HepG2 (cell line): ENCODE results near the gene LRRC39. TPM values are rescaled to one million over a fixed set of nuclear protein-coding genes. Genes with fewer than 3 reads are reported as not detected.

Experiments used
- ARNT ChIP-seq: fragments of 450-650 bp; IDR thresholded peaks from 2 replicates; pipeline ENCODE4 v1.6.1; 2017
- ATAD3A ChIP-seq: sonication (generic); formaldehyde crosslinking; IDR thresholded peaks from 2 replicates; pipeline ENCODE4 v1.4.0; 2020; ENCODE audit warnings: missing genetic modification reagents
- ATF2 ChIP-seq: sonication (generic); formaldehyde crosslinking; IDR thresholded peaks from 2 replicates; pipeline ENCODE4 v1.4.0; 2020; ENCODE audit warnings: missing genetic modification reagents
- ATF7 ChIP-seq, 2 experiments: fragments of 450-650 bp in 1 of 2; sonication (generic) in 1 of 2; formaldehyde crosslinking in 1 of 2; IDR thresholded peaks; 2 replicates each; pipeline versions ENCODE4 v1.4.0 to v1.6.1; 2016 to 2020; ENCODE audit warnings: antibody characterized with exemption in 1 of 2, mild to moderate bottlenecking in 1 of 2, missing genetic modification reagents in 1 of 2
- CAMTA2 ChIP-seq: sonication (generic); formaldehyde crosslinking; IDR thresholded peaks from 2 replicates; pipeline ENCODE4 v1.4.0; 2020; ENCODE audit warnings: mild to moderate bottlenecking, missing genetic modification reagents, borderline replicate concordance
- HOXA7 ChIP-seq: sonication (generic); formaldehyde crosslinking; IDR thresholded peaks from 2 replicates; pipeline ENCODE4 v1.8.1; 2022; ENCODE audit warnings: mild to moderate bottlenecking, missing genetic modification reagents, moderate library complexity
- JUNB ChIP-seq: sonication (generic); formaldehyde crosslinking; IDR thresholded peaks from 2 replicates; pipeline ENCODE4 v1.8.0; 2022; ENCODE audit warnings: missing genetic modification reagents, mild to moderate bottlenecking, borderline replicate concordance
- MTA3 ChIP-seq: sonication (generic); formaldehyde crosslinking; IDR thresholded peaks from 2 replicates; pipeline ENCODE4 v1.4.0; 2020; ENCODE audit warnings: missing genetic modification reagents
- NR1H2 ChIP-seq: sonication (generic); formaldehyde crosslinking; IDR thresholded peaks from 2 replicates; pipeline ENCODE4 v1.8.1; 2022; ENCODE audit warnings: low read depth, missing genetic modification reagents, borderline replicate concordance
- NRL ChIP-seq: sonication (generic); formaldehyde crosslinking; IDR thresholded peaks from 2 replicates; pipeline ENCODE4 v1.5.0; 2020; ENCODE audit warnings: missing genetic modification reagents, mild to moderate bottlenecking, moderate library complexity, borderline replicate concordance
- ONECUT2 ChIP-seq: sonication (generic); formaldehyde crosslinking; IDR thresholded peaks from 2 replicates; pipeline ENCODE4 v1.4.0; 2020; ENCODE audit warnings: missing genetic modification reagents
- PRDM10 ChIP-seq: sonication (generic); formaldehyde crosslinking; IDR thresholded peaks from 2 replicates; pipeline ENCODE4 v1.4.0; 2020; ENCODE audit warnings: low read depth, missing genetic modification reagents
- SALL1 ChIP-seq: sonication (generic); formaldehyde crosslinking; IDR thresholded peaks from 2 replicates; pipeline ENCODE4 v1.8.0; 2022; ENCODE audit warnings: mild to moderate bottlenecking, missing genetic modification reagents
- SIX1 ChIP-seq: sonication (generic); formaldehyde crosslinking; IDR thresholded peaks from 2 replicates; pipeline ENCODE4 v1.4.0; 2020; ENCODE audit warnings: missing genetic modification reagents, borderline replicate concordance
- SRSF4 ChIP-seq: fragments of 200-400 bp; formaldehyde crosslinking; IDR thresholded peaks from one replicate; pipeline ENCODE4 v1.6.1; 2018; ENCODE audit warnings: mild to moderate bottlenecking, low read depth, low read length, moderate library complexity; ENCODE audit not compliant: poor library complexity, severe bottlenecking
- ZFYVE20 ChIP-seq: sonication (generic); formaldehyde crosslinking; IDR thresholded peaks from 2 replicates; pipeline ENCODE4 v1.8.0; 2023; ENCODE audit warnings: low read depth, mild to moderate bottlenecking, moderate library complexity, missing genetic modification reagents, borderline replicate concordance
- ZKSCAN8 ChIP-seq: IDR thresholded peaks from 2 replicates; pipeline ENCODE4 v1.6.1; 2016; ENCODE audit warnings: borderline replicate concordance, missing genetic modification reagents, missing compliant biosample characterization
- ZNF230 ChIP-seq: sonication (generic); formaldehyde crosslinking; IDR thresholded peaks from 2 replicates; pipeline ENCODE4 v1.4.0; 2020; ENCODE audit warnings: mild to moderate bottlenecking, missing genetic modification reagents
- ZNF33B ChIP-seq: sonication (generic); formaldehyde crosslinking; IDR thresholded peaks from 2 replicates; pipeline ENCODE4 v1.5.1; 2020; ENCODE audit warnings: mild to moderate bottlenecking, missing genetic modification reagents
- ZNF468 ChIP-seq: sonication (generic); formaldehyde crosslinking; IDR thresholded peaks from 2 replicates; pipeline ENCODE4 v1.8.0; 2022; ENCODE audit warnings: mild to moderate bottlenecking, moderate library complexity, missing genetic modification reagents
- ZNF770 ChIP-seq: sonication (generic); formaldehyde crosslinking; IDR thresholded peaks from 2 replicates; pipeline ENCODE4 v1.5.0; 2020; ENCODE audit warnings: mild to moderate bottlenecking, missing genetic modification reagents
- ZNF883 ChIP-seq: sonication (generic); formaldehyde crosslinking; IDR thresholded peaks from 2 replicates; pipeline ENCODE4 v1.5.1; 2020; ENCODE audit warnings: mild to moderate bottlenecking, missing genetic modification reagents; ENCODE audit errors: not compliant biosample characterization
- polyA plus RNA-seq, 8 experiments: library from polyadenylated mRNA; depleted of rRNA in 3 of 8; stranded (reverse) in 7 of 8; unstranded in 1 of 8; fragments of >200 nt; fragmentation: Illumina TruSeq in 4 of 8; extraction: Trizol in 4 of 8; gene quantifications; 2 replicates each; pipeline versions ENCODE4 v1.2.1 to v1.2.3, GENCODE V29; 2011 to 2016; ENCODE audit warnings: low read depth in 4 of 8, missing spikeins in 1 of 8, mixed read lengths in 1 of 8; ENCODE audit not compliant: insufficient read depth in 1 of 8
- total RNA-seq, 5 experiments: library from RNA; depleted of rRNA; stranded (reverse); fragments of >200 nt; fragmentation: Illumina TruSeq; extraction: Trizol; gene quantifications; 2 replicates each; pipeline ENCODE4 v1.2.3, GENCODE V29; 2016; ENCODE audit warnings: low read depth in 1 of 5

LRRC39 gene
- total and polyA plus RNA-seq, 2 of the 13 experiments (the other 11 are each of a cell fraction or from before 2014, with no cell fraction given): 0.07 to 0.32 TPM

- no peak for TF ChIP-seq ONECUT2
- no peak for TF ChIP-seq ATAD3A
- no peak for TF ChIP-seq HOXA7 (CRISPR knock-in tag)
- no peak for TF ChIP-seq ATF7 (IDR thresholded peaks at IDR 0.05)
- peak; percentile 54; the same call in 1 of the 2 replicates for TF ChIP-seq ATF7 (CRISPR knock-in tag; IDR thresholded peaks at IDR 0.05)
- TF ChIP-seq ZFYVE20 (CRISPR knock-in tag): no peak
- TF ChIP-seq MTA3 (CRISPR knock-in tag): no peak
- TF ChIP-seq ZNF770 (CRISPR knock-in tag): peak; percentile 47; the same call in 1 of the 2 replicates
- TF ChIP-seq ATF2 (CRISPR knock-in tag): peak; percentile 69; the same call in 1 of the 2 replicates
- TF ChIP-seq SALL1: peak; percentile 64; the same call in 1 of the 2 replicates
- TF ChIP-seq ARNT: no peak
- TF ChIP-seq NR1H2 (CRISPR knock-in tag): no peak
- no peak for TF ChIP-seq SRSF4
- TF ChIP-seq ZKSCAN8 (CRISPR knock-in tag): no peak
- TF ChIP-seq ZNF883 (CRISPR knock-in tag): peak; percentile 25
- no peak; the same call in 1 of the 2 replicates for TF ChIP-seq ZNF230 (CRISPR knock-in tag)
- 0 out of 2 replicates have a peak, but pooled peaks have one; percentile 13 for TF ChIP-seq SIX1 (CRISPR knock-in tag)
- TF ChIP-seq CAMTA2: no peak
- peak; percentile 76; the same call in 1 of the 2 replicates for TF ChIP-seq NRL
- no peak for TF ChIP-seq JUNB (CRISPR knock-in tag)
- TF ChIP-seq ZNF33B (CRISPR knock-in tag): 0 out of 2 replicates have a peak, but pooled peaks have one; percentile 19
- TF ChIP-seq PRDM10: no peak; the same call in 1 of the 2 replicates
- no peak for TF ChIP-seq ZNF468 (CRISPR knock-in tag)
Measured at GRCh38 chr1:100132566-100133477, 45.2 kb downstream of the LRRC39 start, which contains the start of the genes SASS6 and TRMT13 (continued).
